Lung (tissue), 12 donors: ENCODE data around the gene SIK3. TPM values are rescaled to one million over a fixed set of nuclear protein-coding genes. Genes with fewer than 3 reads are reported as not detected.

ENCODE experiments used
- ATAC-seq: fragments of 200-7000 bp; cut with Tn5 transposase; one replicate; pipeline ENCODE4 v1.9.1; 2020; ENCODE audit warnings: moderate number of reproducible peaks; ENCODE audit not compliant: insufficient read depth, low FRiP score
- DNase-seq, 3 donors: peaks; one replicate each; pipeline ENCODE4 v3.0.0-alpha.2; 2013 to 2017
- H3K27ac ChIP-seq, 2 donors: one replicate each; pipeline ENCODE4 v1.5.1; 2013; ENCODE audit warnings: mild to moderate bottlenecking in 2 of 2, moderate library complexity in 2 of 2, control low read depth in 1 of 2, inconsistent platforms in 1 of 2, low read depth in 1 of 2, low read length in 1 of 2
- H3K27me3 ChIP-seq, 3 donors: one replicate each; pipeline ENCODE4 v1.5.1; 2013; ENCODE audit warnings: low read length in 2 of 3; ENCODE audit not compliant: control insufficient read depth in 3 of 3, insufficient read depth in 3 of 3
- H3K36me3 ChIP-seq, 4 donors: one replicate each; pipeline ENCODE4 v1.5.1; 2013; ENCODE audit warnings: low read length in 4 of 4, mild to moderate bottlenecking in 1 of 4, moderate library complexity in 1 of 4; ENCODE audit not compliant: control insufficient read depth in 4 of 4, insufficient read depth in 4 of 4
- H3K4me1 ChIP-seq, 5 donors: one replicate each; pipeline ENCODE4 v1.5.1; 2013; ENCODE audit warnings: low read length in 5 of 5, mild to moderate bottlenecking in 2 of 5, moderate library complexity in 1 of 5; ENCODE audit not compliant: control insufficient read depth in 5 of 5, insufficient read depth in 5 of 5
- H3K4me3 ChIP-seq: one replicate; pipeline ENCODE4 v1.5.1; 2013; ENCODE audit warnings: mild to moderate bottlenecking, control low read depth, moderate library complexity
- H3K9ac ChIP-seq, 2 donors: one replicate each; pipeline ENCODE4 v1.5.1; 2013; ENCODE audit warnings: low read length in 2 of 2, control low read depth in 1 of 2; ENCODE audit not compliant: insufficient read depth in 1 of 2
- H3K9me3 ChIP-seq, 4 donors: one replicate each; pipeline ENCODE4 v1.5.1; 2013; ENCODE audit warnings: low read length in 3 of 4, mild to moderate bottlenecking in 1 of 4, moderate library complexity in 1 of 4; ENCODE audit not compliant: control insufficient read depth in 4 of 4, insufficient read depth in 3 of 4
- WGBS, 2 donors: extraction: QIAGEN DNeasy Blood & Tissue Kit; methylation state at CpG; one replicate each; pipeline ENCODE4 v1.1.7; 2013; 5-methylcytosine and 5-hydroxymethylcytosine counted together
- polyA plus RNA-seq, 2 donors: library from polyadenylated mRNA; stranded (reverse); fragments of 200-250 nt; gene quantifications; one replicate each; pipeline ENCODE4 v1.2.1, GENCODE V29; 2013
- total RNA-seq, 2 donors: library from RNA; depleted of rRNA in 1 of 2; stranded (reverse); fragments of >200 nt in 1 of 2; gene quantifications; one replicate each; pipeline ENCODE4 v1.2.1, GENCODE V29; 2014 to 2021
- TF ChIP-seq, protein P1 (sequence below): IDR thresholded peaks from 2 replicates; pipeline ENCODE4 v1.5.1; 2012; ENCODE audit warnings: mild to moderate bottlenecking; ENCODE audit errors: control extremely low read depth, extremely low read depth
- donor health status: control.
- donor health status: control.
- donor health status: Bipolar disorder and iron deficiency.
- donor health status: healthy.
- donor health status: DM: yes; HTN: yes; CAD: no.

Gene SIK3
- total and polyA plus RNA-seq, 4 donors: 9.0 to 43.4 (median 29.6) TPM

- no peak for ATAC-seq
- DNase-seq: no peak
- H3K4me1 ChIP-seq: peaks cover 0 to 4% (median 0%) of the 10 kb centered on the region in 5 donors
- WGBS, 2 donors: 88 to 95% methylated on average over 16 of the region's 16 CpGs
- H3K36me3 ChIP-seq: no peaks in the 10 kb centered on the region
- H3K27ac ChIP-seq: no peak within 1 kb of the TSS
- TF ChIP-seq, protein P1, sequence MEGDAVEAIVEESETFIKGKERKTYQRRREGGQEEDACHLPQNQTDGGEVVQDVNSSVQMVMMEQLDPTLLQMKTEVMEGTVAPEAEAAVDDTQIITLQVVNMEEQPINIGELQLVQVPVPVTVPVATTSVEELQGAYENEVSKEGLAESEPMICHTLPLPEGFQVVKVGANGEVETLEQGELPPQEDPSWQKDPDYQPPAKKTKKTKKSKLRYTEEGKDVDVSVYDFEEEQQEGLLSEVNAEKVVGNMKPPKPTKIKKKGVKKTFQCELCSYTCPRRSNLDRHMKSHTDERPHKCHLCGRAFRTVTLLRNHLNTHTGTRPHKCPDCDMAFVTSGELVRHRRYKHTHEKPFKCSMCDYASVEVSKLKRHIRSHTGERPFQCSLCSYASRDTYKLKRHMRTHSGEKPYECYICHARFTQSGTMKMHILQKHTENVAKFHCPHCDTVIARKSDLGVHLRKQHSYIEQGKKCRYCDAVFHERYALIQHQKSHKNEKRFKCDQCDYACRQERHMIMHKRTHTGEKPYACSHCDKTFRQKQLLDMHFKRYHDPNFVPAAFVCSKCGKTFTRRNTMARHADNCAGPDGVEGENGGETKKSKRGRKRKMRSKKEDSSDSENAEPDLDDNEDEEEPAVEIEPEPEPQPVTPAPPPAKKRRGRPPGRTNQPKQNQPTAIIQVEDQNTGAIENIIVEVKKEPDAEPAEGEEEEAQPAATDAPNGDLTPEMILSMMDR: no peak
- H3K9ac ChIP-seq: no peak within 1 kb of the TSS
- H3K4me3 ChIP-seq: no peak within 1 kb of the TSS
- H3K27me3 ChIP-seq: no peaks in the 10 kb centered on the region
- no peaks in the 10 kb centered on the region for H3K9me3 ChIP-seq
Observed at GRCh38 chr11:116823031-116823843, 275.0 kb downstream of the SIK3 start, which contains the start of gene APOA4. Gene APOA4 (minus strand): TSS chr11:116823304. CDS start chr11:116823191, 113 bp downstream.

GRCh38 chr11:116822575-116822974 lies 275.7 kb downstream of the SIK3 start:
- H3K27ac ChIP-seq: no peak overlapping the region
- H3K4me3 ChIP-seq: no peak overlapping the region
- H3K27me3 ChIP-seq: no peaks in the 10 kb centered on the region
- H3K36me3 ChIP-seq: no peaks in the 10 kb centered on the region
- ATAC-seq (no peak), DNase-seq (no peak)
- no peak overlapping the region for H3K9ac ChIP-seq
- H3K4me1 ChIP-seq: peaks cover 0 to 4% (median 0%) of the 10 kb centered on the region in 5 donors
- WGBS, 2 donors: 67 to 70% methylated on average over 5 of the region's 5 CpGs
- TF ChIP-seq, protein P1: no peak
- no peaks in the 10 kb centered on the region for H3K9me3 ChIP-seq

DNA sequence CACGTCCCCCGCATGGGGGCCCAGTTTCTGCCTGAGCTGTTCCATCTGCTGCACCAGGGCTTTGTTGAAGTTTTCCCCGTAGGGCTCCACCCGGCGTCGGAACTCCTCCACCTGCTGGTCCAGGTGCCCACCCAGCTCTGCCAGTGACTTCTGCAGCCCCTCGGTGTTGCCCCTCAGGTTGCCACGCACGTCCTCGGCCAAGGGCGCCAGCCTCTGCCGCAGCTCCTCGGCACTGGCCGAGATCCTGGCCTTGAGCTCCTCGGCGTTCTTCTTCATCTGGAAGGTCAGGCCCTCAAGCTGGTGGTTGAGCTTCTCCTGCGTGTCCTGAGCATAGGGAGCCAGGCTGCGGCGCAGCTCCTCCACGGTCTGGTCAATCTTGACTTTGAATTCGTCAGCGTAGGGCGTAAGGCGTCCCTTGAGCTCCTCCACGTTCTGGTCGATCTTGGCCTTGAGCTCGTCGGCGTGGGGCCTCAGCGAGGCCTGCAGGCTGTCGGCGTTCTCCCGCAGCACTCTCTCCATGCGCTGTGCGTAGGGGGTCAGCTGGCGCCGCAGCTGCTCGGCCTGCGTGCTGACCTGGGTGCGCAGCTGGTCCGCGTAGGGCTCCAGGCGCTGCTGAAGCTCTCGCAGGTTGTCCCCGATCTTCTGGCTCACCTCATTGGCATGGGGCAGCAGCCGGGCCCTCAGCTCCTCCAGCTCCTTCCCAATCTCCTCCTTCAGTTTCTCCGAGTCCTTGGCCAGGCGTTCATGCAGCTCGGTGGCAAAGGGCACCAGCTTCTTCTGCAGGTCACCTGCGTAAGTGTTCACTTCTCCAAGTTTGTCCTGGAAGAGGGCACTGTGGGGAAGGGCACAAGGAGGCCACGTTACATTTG lies 276.9 kb downstream of the SIK3 start:
- Histone ChIP-seq H3K27ac (no peak overlapping the region), H3K27me3 (no peaks in the 10 kb centered on the region), H3K9me3 (no peaks in the 10 kb centered on the region), H3K4me1 (peaks cover 0 to 4% (median 0%) of the 10 kb centered on the region in 5 donors), H3K9ac (no peak overlapping the region), H3K4me3 (no peak overlapping the region), H3K36me3 (no peaks in the 10 kb centered on the region)
- TF ChIP-seq, protein P1: no peak
- WGBS, 2 donors: 94 to 95% methylated on average over 51 of the region's 51 CpGs
- ATAC-seq: no peak
- no peak for DNase-seq
